GM10847 (cell line): ENCODE data around the gene ACTBL2.

Source experiments
- POLR2A ChIP-seq: IDR thresholded peaks from 2 replicates; pipeline ENCODE4 v1.6.1; 2011; ENCODE audit not compliant: insufficient read length; ENCODE audit errors: extremely low read depth

The ACTBL2 gene

GRCh38 chr5:57497733-57498132, 15.1 kb upstream of the ACTBL2 start:
- TF ChIP-seq POLR2A, result no peak

- no peak for TF ChIP-seq POLR2A
These were observed 12.9 kb upstream of the ACTBL2 start for GRCh38 chr5:57495285-57496086.

DNA sequence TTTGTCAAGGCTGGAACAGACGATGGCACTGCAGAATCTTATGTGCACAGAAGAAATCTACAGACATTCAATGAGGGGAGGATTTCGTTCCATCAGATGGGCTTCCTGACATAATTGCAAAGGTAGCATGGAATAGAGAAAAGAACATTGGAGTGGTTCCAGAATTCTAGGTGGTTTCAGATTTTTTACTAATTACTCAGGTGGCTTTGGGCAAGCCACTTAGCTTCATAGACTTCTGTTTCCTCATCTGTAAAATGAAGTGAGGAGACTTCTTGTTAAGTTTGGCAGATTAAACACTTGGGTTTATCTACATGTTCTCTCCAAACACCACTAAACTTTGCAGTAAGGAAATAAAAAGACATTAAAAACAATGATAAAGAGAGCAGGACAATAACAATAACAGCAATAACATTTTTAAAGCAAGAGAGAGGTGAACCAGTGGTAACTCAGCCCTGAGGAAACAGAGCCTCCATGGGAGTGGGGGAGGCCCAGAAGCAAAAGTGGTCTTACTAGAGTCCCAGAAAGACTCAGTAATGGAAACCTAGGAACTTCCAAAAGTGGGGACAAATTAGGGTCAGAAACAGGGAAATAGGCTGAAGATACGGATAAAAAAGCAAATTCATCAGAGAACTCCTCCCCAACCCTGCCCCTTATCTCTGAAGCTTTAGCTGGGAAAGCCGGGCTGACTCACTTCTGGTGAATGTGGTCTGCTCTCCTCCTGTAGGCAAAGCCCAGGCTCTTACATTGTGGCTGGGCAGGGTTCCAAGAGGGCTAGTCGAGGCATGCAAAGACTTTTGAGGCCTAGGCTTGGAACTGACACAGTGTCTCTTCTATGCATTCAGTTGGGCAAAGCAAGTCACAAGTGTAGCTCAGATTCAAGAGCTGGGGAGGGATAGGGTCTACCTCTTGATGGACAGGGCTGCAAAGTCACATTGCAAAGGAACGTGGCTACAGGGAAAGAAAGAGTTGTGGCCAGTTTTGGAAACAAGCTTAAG, 11.8 kb upstream of the ACTBL2 start:
- no peak for TF ChIP-seq POLR2A

DNA sequence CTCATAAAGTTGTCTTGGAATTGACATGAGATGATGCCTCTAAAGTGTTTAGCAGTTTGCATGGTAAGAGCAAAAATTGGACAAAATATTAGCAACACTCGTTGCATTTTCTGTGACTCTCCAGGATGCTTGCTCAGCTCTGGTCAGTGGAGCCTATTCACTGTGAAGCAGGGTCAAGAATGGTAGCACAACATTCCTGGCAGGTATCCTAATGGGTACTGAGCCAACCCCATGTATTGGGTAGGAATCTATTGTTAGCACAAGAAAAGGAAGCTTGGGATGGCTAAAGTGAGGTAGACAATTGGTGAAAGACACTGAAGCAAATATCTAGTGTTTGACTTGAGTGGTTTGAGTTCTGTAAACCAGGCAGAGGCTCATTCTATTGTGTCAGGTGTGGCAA, 10.4 kb upstream of the ACTBL2 start:
- TF ChIP-seq POLR2A, result no peak

- TF ChIP-seq POLR2A, result no peak
These were observed 10.0 kb upstream of the ACTBL2 start for GRCh38 chr5:57492632-57493031.

DNA sequence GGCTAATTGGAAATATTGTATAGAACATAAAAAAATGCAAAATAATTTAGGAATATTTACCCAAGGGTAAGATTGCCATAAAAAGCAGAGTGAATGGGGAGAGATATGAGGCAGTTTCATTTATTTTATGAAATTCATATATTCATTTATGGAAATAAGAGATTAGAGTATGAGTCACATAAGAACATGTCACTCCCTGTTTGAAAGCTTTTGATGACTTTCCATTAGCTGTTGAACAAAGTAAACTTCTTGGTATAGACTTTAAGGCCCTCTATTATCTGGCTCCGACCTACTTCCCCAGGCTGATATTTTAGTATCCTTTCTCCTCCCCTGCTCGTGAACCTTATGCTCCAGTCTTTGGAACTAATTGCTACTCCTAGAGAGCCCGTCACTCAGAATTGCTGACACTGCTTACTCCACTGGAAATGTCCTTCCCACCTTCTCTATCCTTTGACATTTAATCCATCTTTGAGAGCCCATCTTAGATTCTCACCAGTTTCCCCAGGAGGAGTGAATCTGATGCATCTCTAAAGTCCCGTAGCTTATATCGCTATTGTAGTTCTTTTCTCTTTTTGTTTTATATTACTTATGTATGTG, 8.9 kb upstream of the ACTBL2 start:
- TF ChIP-seq POLR2A, result no peak

- TF ChIP-seq POLR2A, result no peak
These were observed 5.8 kb upstream of the ACTBL2 start for GRCh38 chr5:57488215-57488955.

GRCh38 chr5:57486027-57486602, 3.5 kb upstream of the ACTBL2 start:
- no peak for TF ChIP-seq POLR2A

GRCh38 chr5:57478826-57479225, 3.8 kb downstream of the ACTBL2 start:
- TF ChIP-seq POLR2A, result no peak

GRCh38 chr5:57476601-57477056, 6.0 kb downstream of the ACTBL2 start:
- no peak for TF ChIP-seq POLR2A

GRCh38 chr5:57470339-57470738, 12.3 kb downstream of the ACTBL2 start:
- TF ChIP-seq POLR2A, result no peak

DNA sequence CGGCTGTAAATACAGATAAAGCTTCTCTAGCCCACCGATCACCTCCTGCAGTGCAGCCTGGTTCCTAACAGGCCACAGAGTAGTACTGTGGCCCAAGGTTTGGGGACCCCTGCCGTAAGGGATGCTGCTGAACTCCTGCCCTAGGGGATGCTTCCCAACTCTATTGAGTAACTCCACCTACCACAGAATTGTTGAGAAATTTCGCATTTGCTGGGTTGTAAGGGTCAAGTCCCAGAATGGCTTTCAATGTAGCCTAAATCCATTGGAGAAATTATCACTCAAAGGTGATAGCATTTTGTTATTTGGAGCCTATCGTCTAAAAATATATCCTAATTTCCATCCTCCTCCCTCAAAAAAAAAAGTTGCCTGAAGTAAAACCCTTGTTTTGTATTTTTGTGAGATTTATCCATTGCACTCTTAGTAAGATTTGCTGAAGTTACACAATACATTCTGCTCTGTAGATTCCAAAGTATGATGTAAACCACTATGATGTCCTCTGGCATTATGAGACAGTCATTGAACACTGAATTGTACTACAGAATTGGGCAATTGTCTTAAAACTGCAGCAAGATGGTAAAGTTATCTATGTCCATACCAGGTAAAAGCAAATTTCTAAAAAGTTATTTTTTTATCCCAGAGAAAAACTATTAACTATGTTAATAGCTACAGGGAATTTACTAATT, 14.0 kb downstream of the ACTBL2 start:
- TF ChIP-seq POLR2A, result no peak

DNA sequence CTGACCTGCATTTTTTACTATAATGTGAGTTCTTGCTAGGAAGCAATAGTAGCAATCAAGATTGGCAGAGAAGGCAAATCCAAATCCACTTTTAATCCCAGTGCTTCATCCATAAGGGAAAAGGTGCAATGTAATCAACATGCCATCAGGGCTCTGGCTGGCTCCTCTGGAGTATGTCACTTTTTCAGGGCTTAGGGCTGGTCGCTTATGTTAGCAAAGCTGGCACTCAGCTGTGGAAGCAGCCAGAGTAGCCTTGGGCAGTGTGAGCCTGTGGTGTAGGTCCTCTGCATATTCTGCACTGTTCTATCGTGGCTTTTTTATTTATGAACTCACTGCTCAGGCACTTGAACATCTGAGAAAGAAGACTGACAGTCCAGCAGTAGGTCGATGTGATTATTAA, 16.1 kb downstream of the ACTBL2 start:
- TF ChIP-seq POLR2A, result no peak

DNA sequence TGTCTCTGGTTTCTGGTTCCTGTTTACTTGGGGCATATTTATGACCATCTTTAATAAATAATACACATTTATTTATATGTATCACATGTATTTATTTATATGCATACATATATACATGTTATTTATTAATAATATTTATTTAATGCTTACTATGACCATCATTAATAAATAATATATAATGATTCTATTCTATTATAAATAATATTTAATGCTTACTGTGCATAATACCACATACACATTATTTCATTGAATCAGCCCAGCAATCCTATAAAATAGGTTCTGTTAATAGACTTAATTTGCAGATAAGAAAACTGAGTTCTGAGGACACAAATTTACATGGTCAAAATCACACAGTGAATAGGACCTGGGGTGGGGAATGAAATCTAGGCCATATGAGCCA, 24.2 kb downstream of the ACTBL2 start:
- no peak for TF ChIP-seq POLR2A
